ENCODE results near the gene ARHGDIA. TPM values are rescaled to one million over a fixed set of nuclear protein-coding genes. Genes with fewer than 3 reads are reported as not detected.

The ARHGDIA gene
- total and polyA plus RNA-seq, 12 donors = 89.9 to 263 (median 110) TPM

DNA sequence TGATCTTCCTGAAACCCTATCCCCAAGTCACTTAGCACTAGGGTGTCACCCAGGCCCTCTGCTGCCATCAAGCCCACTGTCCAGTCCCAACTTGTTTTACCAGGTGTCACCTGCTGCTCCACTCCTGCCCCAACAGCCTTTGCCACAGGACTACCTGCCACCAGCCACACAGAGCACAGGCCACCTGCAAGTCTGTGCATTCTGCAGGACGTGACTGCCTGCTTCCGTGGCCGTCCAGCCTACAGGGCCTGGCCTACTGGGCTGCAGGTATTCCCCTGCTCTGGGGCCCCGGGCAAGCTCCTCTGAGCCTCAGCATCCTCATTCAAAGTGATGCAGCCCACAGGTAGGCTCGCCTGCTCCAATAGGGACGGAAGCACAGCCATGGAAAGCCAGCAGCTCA, 41.3 kb downstream of the ARHGDIA start:
- Histone ChIP-seq H3K27me3 (no peaks in the 10 kb centered on the region), H3K27ac (no peak overlapping the region), H3K4me3 (no peak overlapping the region), H3K4me1 (peaks cover 12 to 44% (median 27%) of the 10 kb centered on the region in 9 donors), H3K9me3 (no peaks in the 10 kb centered on the region), H3K36me3 (peaks cover 0 to 6% (median 0%) of the 10 kb centered on the region in 9 donors)
- ATAC-seq = no peak
- 95 to 96% methylated on average over 6 of the region's 6 CpGs for WGBS, 2 donors
- TF ChIP-seq CTCF (IDR thresholded peaks at IDR 0.05) = no peak
- intact Hi-C loops (cut with DNase I) = loop anchor here in 1 of 10 donors (5.0 kb wide), 1 partner anchor 42 kb away; the partner anchor contains the start of gene ARHGDIA
- no peak for DNase-seq

DNA sequence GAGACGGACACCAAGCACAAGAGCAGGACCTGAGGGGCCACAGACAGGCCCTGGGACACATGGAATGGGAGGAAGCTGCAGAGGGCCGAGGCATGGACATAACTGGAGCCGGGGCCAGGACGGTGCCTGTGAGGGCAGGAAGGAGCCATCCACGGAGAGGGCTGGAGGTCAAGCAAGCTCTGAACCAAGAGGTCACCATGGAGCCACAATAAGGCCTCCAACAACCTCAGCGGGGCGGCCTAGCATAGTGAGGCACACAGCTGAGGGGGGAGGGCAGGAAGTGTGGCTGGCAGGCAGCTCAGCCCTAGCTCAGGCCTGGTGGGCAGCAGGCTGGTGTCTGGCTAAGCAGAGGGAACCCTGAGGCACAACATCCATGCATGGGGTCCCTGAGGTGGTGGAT, 42.5 kb downstream of the ARHGDIA start:
- ATAC-seq = no peak
- no peak for TF ChIP-seq CTCF (IDR thresholded peaks at IDR 0.05)
- H3K27me3 ChIP-seq = no peaks in the 10 kb centered on the region
- 80 to 81% methylated on average over 7 of the region's 7 CpGs for WGBS, 2 donors
- no peak overlapping the region for H3K27ac ChIP-seq
- DNase-seq = no peak
- H3K9me3 ChIP-seq = no peaks in the 10 kb centered on the region
- H3K36me3 ChIP-seq = peaks cover 0 to 18% (median 0%) of the 10 kb centered on the region in 9 donors
- intact Hi-C loops (cut with DNase I) = no loop called here
- H3K4me1 ChIP-seq = peaks cover 9 to 35% (median 22%) of the 10 kb centered on the region in 9 donors
- no peak overlapping the region for H3K4me3 ChIP-seq

GRCh38 chr17:81825841-81826466, 45.2 kb downstream of the ARHGDIA start:
- H3K27me3 ChIP-seq = no peaks in the 10 kb centered on the region
- no peak overlapping the region for H3K27ac ChIP-seq
- no peak overlapping the region for H3K4me3 ChIP-seq
- ATAC-seq = no peak
- DNase-seq = no peak
- 84 to 85% methylated on average over 11 of the region's 11 CpGs for WGBS, 2 donors
- H3K4me1 ChIP-seq = peaks cover 7 to 37% (median 23%) of the 10 kb centered on the region in 9 donors
- no peaks in the 10 kb centered on the region for H3K9me3 ChIP-seq
- no peak for TF ChIP-seq CTCF (IDR thresholded peaks at IDR 0.05)
- H3K36me3 ChIP-seq = peaks cover 0 to 33% (median 6%) of the 10 kb centered on the region in 9 donors
- intact Hi-C loops (cut with DNase I) = no loop called here

- intact Hi-C loops (cut with DNase I) = loop anchor here in 1 of 10 donors (5.0 kb wide), 1 partner anchor 38 kb away; the partner anchor contains the start of gene P4HB
- no peak for ATAC-seq
These were observed 46.5 kb downstream of the ARHGDIA start for GRCh38 chr17:81824595-81824994.

More at GRCh38 chr17:81824595-81824994, 46.5 kb downstream of the ARHGDIA start:
- Histone ChIP-seq H3K4me3 (no peak overlapping the region), H3K27me3 (no peaks in the 10 kb centered on the region), H3K9me3 (no peaks in the 10 kb centered on the region), H3K27ac (no peak overlapping the region), H3K36me3 (peaks cover 0 to 31% (median 6%) of the 10 kb centered on the region in 9 donors), H3K4me1 (peaks cover 7 to 36% (median 23%) of the 10 kb centered on the region in 9 donors)
- TF ChIP-seq CTCF (IDR thresholded peaks at IDR 0.05) = no peak
- WGBS, 2 donors = 87 to 90% methylated on average over 11 of the region's 11 CpGs
- no peak for DNase-seq

Measured in heart right ventricle (tissue), 16 donors.